Activated T-helper 17 cell treated with anti-CD3 and anti-CD28 coated beads, Interleukin-2, amount 50 U/mL, for 72 hours (primary cell): ENCODE measurements around the gene SIAH3. TPM values are rescaled to one million over a fixed set of nuclear protein-coding genes. Genes with fewer than 3 reads are reported as not detected.

Source experiments
- ATAC-seq: fragments of 150-1000 bp; cut with Tn5 transposase; replicated peaks from 2 replicates; pipeline ENCODE4 v1.10.0; 2021; ENCODE audit warnings: mild to moderate bottlenecking, moderate library complexity
- H3K27ac Mint-ChIP-seq: one replicate; pipeline ENCODE4 v1.8.0; 2022; ENCODE audit warnings: mixed read lengths
- H3K27me3 Mint-ChIP-seq: one replicate; pipeline ENCODE4 v1.8.0; 2022; ENCODE audit warnings: mixed read lengths
- H3K36me3 Mint-ChIP-seq: one replicate; pipeline ENCODE4 v1.8.0; 2022; ENCODE audit warnings: low read depth, mild to moderate bottlenecking, mixed read lengths
- H3K4me1 Mint-ChIP-seq: one replicate; pipeline ENCODE4 v1.8.0; 2022; ENCODE audit warnings: mixed read lengths
- H3K4me3 Mint-ChIP-seq: one replicate; pipeline ENCODE4 v1.8.0; 2022; ENCODE audit warnings: mild to moderate bottlenecking, mixed read lengths
- H3K9me3 Mint-ChIP-seq: one replicate; pipeline ENCODE4 v1.8.0; 2022; ENCODE audit warnings: mixed read lengths
- total RNA-seq, 2 donors: library from RNA; stranded (reverse); gene quantifications; one replicate each; pipeline ENCODE4 v1.2.3, GENCODE V29; 2022

The SIAH3 gene
- total RNA-seq, 2 donors from 2014 or later = 0.06 TPM; not detected in 1

DNA sequence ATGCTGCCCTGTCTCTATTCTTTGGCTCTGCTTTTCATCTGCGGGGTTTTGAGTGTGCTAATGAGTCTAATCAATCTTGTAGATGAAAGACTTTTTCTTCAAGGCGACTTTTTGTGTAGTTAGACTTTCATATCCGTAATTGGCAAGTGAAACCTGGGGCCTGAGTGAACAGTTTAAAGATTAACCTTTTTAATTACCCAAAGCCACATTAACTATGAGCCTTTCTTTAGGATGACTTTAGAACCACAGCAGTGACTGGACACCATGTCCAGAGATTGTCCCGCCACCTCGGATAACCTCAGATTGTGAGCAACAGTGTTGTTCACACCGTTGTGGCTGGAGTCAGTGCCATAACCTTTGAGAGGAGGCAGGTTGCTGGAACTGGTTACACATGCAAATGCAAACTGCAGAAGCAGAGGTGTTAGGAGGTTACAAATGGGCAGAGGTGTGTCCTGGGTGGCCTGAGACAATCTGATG is 58.7 kb downstream of the SIAH3 start:
- Mint-ChIP-seq H3K36me3 (no peaks in the 10 kb centered on the region), H3K4me3 (no peak overlapping the region), H3K27ac (no peak overlapping the region), H3K9me3 (peaks cover 4% of the 10 kb centered on the region), H3K4me1 (peaks cover 6% of the 10 kb centered on the region), H3K27me3 (peaks cover 3% of the 10 kb centered on the region)
- peak; percentile 53 for ATAC-seq

DNA sequence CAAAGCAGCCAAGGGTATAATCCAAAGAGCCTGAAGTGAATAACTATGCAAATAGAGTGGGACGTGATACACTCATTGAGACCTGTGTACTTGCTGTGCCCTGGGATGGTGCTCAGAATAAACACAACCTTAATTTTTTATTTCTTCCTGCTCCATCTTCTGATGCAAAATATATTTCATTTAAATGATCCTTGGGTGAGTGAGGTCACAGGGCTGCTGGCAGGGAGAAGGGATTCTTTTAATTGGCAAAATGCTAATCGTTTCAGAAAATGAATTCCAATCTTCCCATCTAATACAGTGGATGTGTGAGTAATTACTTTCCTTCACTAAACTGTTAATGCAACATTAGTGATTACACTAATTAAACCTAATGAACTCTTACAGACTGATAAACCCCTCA is 63.5 kb downstream of the SIAH3 start:
- no peaks in the 10 kb centered on the region for H3K36me3 Mint-ChIP-seq
- H3K27ac Mint-ChIP-seq = no peak overlapping the region
- H3K27me3 Mint-ChIP-seq = peaks cover 3% of the 10 kb centered on the region
- H3K9me3 Mint-ChIP-seq = no peaks in the 10 kb centered on the region
- no peak for ATAC-seq
- peaks cover 16% of the 10 kb centered on the region for H3K4me1 Mint-ChIP-seq
- H3K4me3 Mint-ChIP-seq = no peak overlapping the region

DNA sequence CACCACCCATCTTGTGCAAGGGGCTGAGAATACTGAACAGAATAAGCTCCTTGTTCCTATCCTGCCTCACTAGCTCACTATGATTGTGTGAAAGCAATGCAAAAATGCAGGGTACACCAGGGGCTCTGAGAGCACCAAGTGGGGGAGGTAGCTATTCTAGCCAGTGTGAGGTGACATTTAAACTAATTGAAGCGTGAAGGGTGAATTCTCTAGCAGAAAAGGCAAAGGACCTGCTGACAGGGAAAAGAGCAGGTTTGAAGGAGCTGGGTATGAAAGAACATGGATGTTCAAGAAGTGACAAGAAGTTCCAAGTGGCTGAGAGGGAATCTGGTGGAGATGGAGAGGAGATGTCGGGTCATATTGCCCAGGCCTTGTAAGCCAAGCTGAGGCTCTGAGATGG is 64.2 kb downstream of the SIAH3 start:
- Mint-ChIP-seq H3K27ac (no peak overlapping the region), H3K36me3 (no peaks in the 10 kb centered on the region), H3K4me3 (no peak overlapping the region), H3K27me3 (peaks cover 3% of the 10 kb centered on the region), H3K4me1 (peaks cover 10% of the 10 kb centered on the region), H3K9me3 (no peaks in the 10 kb centered on the region)
- ATAC-seq = no peak

DNA sequence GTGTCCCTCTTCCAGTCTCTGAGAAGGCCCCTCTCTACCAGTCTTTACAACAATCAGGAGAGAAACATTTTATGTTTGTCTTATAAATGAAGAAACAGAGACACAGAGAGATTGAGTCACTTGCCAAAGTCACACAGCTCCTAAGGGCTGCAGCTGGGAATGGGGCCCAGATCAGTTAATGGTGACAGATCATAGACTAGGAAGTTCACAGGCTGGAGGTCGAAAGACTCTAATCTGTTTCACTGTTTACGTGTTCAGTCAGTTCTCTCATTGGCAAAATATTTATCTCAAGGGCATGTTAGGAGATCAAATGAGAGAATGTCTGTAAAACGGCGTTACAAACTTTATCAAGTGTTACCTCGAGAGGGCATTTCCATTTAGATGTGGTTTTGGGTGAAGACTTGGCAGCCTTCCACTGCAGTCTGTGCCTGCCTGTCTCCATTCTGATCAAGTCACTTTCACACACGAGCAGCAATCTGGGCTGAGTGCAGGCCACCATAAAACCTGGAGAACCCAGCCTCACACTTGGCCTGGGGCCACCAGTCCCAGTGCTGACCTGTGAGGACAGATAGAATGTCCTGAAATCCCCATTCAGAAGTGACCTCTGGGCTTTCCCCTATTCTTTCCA is 65.1 kb downstream of the SIAH3 start:
- H3K4me1 Mint-ChIP-seq = peaks cover 10% of the 10 kb centered on the region
- peaks cover 3% of the 10 kb centered on the region for H3K27me3 Mint-ChIP-seq
- no peaks in the 10 kb centered on the region for H3K36me3 Mint-ChIP-seq
- no peak overlapping the region for H3K4me3 Mint-ChIP-seq
- no peak for ATAC-seq
- no peaks in the 10 kb centered on the region for H3K9me3 Mint-ChIP-seq
- no peak overlapping the region for H3K27ac Mint-ChIP-seq

DNA sequence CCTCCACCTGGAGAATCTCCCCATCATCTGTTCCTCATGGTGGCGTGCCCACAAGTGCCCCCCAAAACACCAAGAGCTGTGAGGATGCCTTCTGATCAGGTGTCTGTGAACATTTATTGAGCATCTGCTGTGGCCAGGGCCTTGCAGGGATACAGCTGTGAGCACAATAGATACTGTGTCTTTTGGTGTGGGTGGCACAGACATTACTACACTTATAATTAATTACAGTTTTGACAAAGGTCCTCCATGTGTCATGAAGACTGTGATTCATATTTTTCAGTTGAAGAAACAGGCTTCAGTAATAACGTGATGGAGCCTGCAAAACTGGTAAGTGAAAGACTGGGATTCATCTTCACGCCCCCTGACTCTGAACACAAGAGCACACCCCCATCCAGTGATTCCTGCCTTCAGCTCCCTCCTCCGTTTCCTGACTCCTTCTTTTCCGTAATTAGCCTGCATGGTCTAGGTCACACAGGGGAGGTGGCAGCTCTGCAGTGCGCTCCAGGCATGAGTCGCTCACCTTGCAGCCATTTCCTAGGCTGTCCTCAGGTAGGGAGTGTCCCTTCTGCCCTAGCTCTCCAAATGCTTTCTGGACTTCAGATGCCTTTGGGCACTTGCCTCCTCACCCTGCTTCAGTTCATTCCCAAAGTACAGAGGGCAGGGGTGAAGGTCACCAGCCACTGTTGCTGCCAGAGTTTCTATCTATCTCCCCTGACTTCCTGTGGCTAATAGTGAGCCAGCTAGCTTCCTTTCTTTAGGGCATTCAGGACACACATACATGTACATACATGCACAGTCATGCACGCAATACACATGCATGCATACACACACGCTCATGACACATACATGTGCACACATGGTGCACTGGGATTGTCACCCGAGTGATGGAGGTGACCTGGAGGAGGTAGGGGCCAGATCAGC is 66.5 kb downstream of the SIAH3 start:
- Mint-ChIP-seq H3K27ac (no peak overlapping the region), H3K4me3 (no peak overlapping the region), H3K27me3 (peaks cover 3% of the 10 kb centered on the region), H3K4me1 (peaks cover 10% of the 10 kb centered on the region), H3K9me3 (no peaks in the 10 kb centered on the region), H3K36me3 (no peaks in the 10 kb centered on the region)
- peak; percentile 54 for ATAC-seq

DNA sequence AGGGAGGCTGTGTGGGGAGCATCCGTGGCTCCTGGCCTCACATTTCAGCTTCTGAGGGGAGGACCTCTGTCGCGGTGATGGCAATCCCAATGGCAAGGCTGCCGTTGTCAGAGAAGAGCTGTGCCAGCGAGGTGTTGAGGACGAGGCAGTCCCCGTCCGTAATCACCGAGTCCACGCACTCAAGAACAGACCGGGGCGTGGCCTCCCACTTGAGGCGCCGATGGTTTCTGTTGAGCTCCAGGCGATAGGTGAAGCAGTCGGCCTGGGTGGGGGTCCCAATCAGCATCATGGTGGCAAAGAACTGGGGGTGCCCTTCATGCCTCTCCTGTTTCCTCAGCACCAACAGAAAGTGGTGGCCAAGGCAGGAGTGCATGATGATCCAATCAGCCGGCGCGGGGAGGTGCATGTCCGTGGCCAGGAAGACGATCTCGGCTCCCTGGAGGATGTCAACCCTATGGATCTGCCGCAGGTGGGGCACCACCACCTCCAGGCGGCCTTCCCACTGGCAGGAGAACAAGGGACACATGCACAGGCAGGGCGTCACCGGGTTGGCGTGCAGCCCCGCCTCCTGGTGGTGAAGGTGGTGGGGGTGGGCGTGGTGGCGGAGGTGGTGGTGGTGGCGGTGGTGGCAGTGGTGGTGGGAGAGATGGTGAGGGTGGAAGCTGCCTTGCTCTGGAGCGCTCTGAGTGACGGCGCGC is 68.1 kb downstream of the SIAH3 start:
- Mint-ChIP-seq H3K27me3 (peaks cover 3% of the 10 kb centered on the region), H3K36me3 (no peaks in the 10 kb centered on the region), H3K4me1 (peaks cover 10% of the 10 kb centered on the region), H3K27ac (no peak overlapping the region), H3K4me3 (no peak overlapping the region), H3K9me3 (no peaks in the 10 kb centered on the region)
- no peak for ATAC-seq

DNA sequence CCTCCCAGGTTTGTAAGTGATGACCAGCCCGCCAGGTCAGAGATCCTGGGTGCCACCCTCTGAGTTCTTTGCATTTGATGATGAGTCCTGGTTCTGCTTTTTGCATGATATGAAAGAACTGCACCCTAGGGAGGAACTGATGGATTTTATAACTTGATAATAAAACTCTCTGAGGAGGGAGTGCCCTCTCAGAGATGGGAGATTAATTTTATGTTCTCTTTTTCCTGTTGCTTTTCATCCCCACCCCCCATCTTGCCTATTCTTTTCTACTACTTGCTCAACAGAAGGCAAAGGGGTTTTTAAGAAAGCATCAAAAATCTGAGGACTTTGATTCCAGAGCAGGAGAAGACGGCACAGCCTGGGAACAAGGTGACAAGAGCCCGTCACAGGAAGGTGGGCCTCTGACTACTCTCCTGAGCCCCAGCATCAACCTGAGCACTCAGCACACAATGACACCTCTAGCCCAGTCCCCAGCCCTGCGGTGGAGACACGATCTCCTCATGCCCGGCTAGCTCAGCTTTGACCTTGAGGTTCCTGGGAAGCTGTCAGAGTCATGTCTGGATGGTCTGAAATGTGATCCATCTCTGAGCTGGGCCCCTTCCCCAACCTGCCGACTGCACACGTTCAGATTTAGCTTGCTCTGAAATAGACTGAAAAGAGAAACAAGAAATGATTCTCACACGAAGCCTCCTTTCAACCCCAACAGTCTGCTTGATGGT is 69.1 kb downstream of the SIAH3 start:
- H3K27me3 Mint-ChIP-seq = peaks cover 3% of the 10 kb centered on the region
- ATAC-seq = no peak
- no peak overlapping the region for H3K4me3 Mint-ChIP-seq
- no peaks in the 10 kb centered on the region for H3K9me3 Mint-ChIP-seq
- no peaks in the 10 kb centered on the region for H3K36me3 Mint-ChIP-seq
- no peak overlapping the region for H3K27ac Mint-ChIP-seq
- H3K4me1 Mint-ChIP-seq = peaks cover 10% of the 10 kb centered on the region

DNA sequence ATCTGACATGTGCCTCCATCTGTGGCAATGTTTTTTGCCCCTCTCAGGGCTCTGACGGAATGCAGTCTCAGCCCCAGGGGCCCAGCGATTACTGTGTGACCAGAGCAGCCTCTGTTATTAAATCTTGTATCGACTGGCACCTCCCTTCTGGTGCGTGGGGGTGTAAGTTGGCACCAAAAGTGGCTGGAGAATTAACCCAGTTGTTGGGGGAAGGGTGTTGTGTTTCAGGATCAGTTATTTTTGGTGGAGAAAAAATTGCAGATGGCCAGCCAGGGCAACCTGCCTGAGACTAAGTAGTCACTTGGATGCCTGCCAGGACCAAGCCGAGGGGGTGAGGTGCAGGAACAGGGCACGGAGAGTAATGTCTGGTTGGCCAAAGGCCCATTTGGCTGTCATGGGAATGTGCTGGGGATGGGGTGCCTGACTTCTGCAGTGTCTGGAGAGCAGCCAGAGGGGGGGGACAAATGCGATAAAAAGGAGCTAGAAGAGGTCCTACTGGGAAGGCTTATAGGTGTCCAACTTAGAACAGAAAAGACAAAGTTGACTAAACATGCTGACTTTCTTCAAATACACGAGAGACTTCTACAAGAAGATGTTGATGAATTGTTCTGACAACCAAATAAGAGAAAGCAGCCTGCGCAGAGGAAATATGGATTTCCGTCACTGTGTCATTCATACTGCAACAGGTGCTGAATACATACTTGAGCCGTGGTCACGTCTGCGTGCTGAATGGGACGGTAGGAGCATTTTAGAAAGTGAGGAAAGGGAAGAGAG is 69.8 kb downstream of the SIAH3 start:
- Mint-ChIP-seq H3K4me1 (peaks cover 7% of the 10 kb centered on the region), H3K9me3 (no peaks in the 10 kb centered on the region), H3K36me3 (no peaks in the 10 kb centered on the region), H3K27me3 (no peaks in the 10 kb centered on the region), H3K4me3 (no peak overlapping the region), H3K27ac (no peak overlapping the region)
- no peak for ATAC-seq

DNA sequence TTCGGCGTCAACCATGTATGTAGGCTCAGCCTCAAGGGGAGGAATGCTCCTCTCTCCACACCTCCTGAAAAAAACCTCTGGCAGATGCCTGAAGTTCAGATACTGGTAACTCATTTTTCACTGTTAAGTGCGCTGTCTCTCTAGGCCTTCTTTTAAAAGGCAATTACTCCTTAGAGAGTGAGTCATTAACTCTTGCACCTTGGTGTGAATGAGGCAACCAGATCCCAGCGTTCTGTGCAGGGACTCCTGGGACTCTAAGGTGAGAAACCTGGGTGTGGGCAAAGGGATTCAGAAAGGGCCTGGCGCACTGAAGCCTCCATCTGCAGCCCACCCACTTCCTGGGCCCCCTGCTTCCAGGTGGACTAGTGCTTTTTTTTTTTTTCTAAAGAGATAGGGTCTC is 71.7 kb downstream of the SIAH3 start:
- H3K27me3 Mint-ChIP-seq = peaks cover 4% of the 10 kb centered on the region
- no peak overlapping the region for H3K27ac Mint-ChIP-seq
- no peak overlapping the region for H3K4me3 Mint-ChIP-seq
- ATAC-seq = no peak
- no peaks in the 10 kb centered on the region for H3K4me1 Mint-ChIP-seq
- H3K9me3 Mint-ChIP-seq = no peaks in the 10 kb centered on the region
- H3K36me3 Mint-ChIP-seq = no peaks in the 10 kb centered on the region

DNA sequence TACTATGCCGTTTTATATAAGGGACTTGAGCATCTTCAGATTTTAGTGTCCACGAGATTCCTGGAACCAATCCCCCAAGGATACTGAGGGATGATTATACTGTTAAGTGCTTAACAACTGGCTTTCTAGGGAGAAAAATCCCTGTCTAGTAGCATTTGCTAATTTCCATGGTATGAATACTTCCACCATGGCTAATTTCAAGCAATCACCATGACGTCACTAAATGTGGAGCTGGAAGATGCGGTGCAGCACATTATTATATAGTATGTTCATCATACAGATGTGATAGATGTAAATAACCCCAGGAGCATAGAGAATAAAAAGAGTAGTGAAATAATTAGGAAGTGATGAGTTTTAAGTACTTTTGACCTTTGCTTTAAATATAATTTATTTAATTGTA is 72.7 kb downstream of the SIAH3 start:
- no peak overlapping the region for H3K27ac Mint-ChIP-seq
- H3K36me3 Mint-ChIP-seq = no peaks in the 10 kb centered on the region
- H3K27me3 Mint-ChIP-seq = peaks cover 7% of the 10 kb centered on the region
- H3K4me1 Mint-ChIP-seq = no peaks in the 10 kb centered on the region
- no peak for ATAC-seq
- no peaks in the 10 kb centered on the region for H3K9me3 Mint-ChIP-seq
- no peak overlapping the region for H3K4me3 Mint-ChIP-seq

DNA sequence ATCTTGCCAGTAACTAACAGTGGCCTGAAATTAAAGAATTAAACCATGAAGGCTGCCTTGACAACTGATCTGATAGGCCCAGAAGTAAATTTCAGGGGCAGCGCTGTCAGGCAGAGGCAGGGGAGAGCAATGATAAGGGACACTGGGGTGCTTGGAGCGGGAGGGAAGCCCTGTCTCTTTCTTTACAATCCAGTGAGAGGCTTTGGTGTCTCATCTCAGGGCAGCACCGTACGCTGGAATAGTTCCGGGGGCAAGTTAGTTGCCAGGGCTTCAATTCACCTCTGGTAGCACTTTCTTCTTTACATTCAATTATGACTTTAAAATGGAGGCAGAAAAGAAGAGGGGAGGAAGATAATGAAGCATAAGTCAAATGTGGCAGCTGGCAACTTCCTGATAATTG is 74.8 kb downstream of the SIAH3 start:
- Mint-ChIP-seq H3K4me1 (no peaks in the 10 kb centered on the region), H3K4me3 (no peak overlapping the region), H3K27me3 (peaks cover 7% of the 10 kb centered on the region), H3K36me3 (no peaks in the 10 kb centered on the region), H3K9me3 (no peaks in the 10 kb centered on the region), H3K27ac (no peak overlapping the region)
- ATAC-seq = no peak

DNA sequence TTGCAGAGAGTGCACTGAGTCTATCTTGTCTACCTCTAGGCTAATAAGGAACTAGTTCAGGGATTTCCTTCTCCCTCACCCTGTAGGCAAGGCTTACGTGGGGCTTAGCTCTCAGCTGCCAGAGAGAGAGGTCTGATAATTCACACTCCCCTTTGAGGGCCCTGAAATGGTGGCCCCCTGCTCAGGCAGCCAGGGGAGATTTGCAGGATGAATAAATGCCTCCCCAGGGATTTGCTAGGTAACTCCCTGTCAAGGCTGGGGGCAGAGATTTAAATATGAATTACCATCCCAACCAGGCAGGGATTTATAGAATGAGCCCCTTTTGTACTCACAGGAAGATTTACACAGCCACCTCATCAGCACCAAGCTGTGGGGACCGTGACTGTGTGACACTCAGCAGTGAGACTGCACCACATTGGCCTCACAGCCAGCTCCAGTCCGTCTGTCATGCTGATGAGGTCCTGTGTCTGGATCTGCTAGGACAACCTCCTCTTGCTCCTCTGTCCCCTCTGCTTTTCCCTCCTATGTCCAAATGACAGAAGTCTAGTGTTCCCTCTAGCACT is 76.1 kb downstream of the SIAH3 start:
- H3K27me3 Mint-ChIP-seq = peaks cover 7% of the 10 kb centered on the region
- H3K9me3 Mint-ChIP-seq = no peaks in the 10 kb centered on the region
- H3K4me3 Mint-ChIP-seq = no peak overlapping the region
- no peaks in the 10 kb centered on the region for H3K36me3 Mint-ChIP-seq
- no peak overlapping the region for H3K27ac Mint-ChIP-seq
- no peaks in the 10 kb centered on the region for H3K4me1 Mint-ChIP-seq
- no peak for ATAC-seq

DNA sequence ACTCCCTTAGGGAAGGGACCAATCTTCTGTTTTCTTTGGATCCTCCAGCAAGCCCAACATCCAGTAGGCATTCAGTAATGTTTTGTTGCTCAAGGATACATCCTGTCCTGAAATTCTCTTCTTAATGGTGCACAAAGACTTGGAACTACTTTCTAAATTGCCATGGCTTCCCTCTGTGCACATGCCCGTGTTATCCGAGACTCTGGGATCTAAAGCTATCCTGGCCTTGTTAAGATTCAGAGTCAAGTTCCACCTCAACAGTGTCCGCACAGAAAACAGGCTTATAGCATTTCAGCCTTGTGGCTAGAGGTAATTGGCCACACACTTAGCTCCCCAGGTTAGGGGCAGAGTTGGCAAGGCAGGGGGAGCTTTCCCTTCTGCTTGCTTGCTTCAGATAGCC is 77.6 kb downstream of the SIAH3 start:
- peaks cover 7% of the 10 kb centered on the region for H3K27me3 Mint-ChIP-seq

More for the DNA sequence above, 77.6 kb downstream of the SIAH3 start:
- no peak for ATAC-seq
- no peak overlapping the region for H3K27ac Mint-ChIP-seq
- no peaks in the 10 kb centered on the region for H3K9me3 Mint-ChIP-seq
- no peak overlapping the region for H3K4me3 Mint-ChIP-seq
- no peaks in the 10 kb centered on the region for H3K4me1 Mint-ChIP-seq
- no peaks in the 10 kb centered on the region for H3K36me3 Mint-ChIP-seq
